ENCODE results near the gene TAGLN.
"Not testable (repeated sequence)": the region's sequence is repeated elsewhere in the genome, so short reads cannot be mapped to it uniquely, and the experiment has no call there.

The TAGLN gene

GRCh38 chr11:117198613-117199012 is 557 bp upstream of the TAGLN start:
- no peaks in the 10 kb centered on the region for H3K9me3 ChIP-seq (replicated peaks; ENCODE audit: low read length)
- peaks cover 52% of the 10 kb centered on the region for H3K4me1 ChIP-seq (ENCODE audit: control insufficient read depth, insufficient read depth, low read length)
- no peaks in the 10 kb centered on the region for H3K27me3 ChIP-seq (ENCODE audit: control insufficient read depth, insufficient read depth, low read length)
- peaks cover 38% of the 10 kb centered on the region for H3K36me3 ChIP-seq (ENCODE audit: insufficient read depth, low read length)
- H3K4me2 ChIP-seq (ENCODE audit: low read length), result peak overlapping the region; percentile 99
- peak overlapping the region; percentile 97 for H3K4me3 ChIP-seq (ENCODE audit: low read length)
- peak overlapping the region; percentile 99 for H3K9ac ChIP-seq (ENCODE audit: low read depth, low read length)

DNA sequence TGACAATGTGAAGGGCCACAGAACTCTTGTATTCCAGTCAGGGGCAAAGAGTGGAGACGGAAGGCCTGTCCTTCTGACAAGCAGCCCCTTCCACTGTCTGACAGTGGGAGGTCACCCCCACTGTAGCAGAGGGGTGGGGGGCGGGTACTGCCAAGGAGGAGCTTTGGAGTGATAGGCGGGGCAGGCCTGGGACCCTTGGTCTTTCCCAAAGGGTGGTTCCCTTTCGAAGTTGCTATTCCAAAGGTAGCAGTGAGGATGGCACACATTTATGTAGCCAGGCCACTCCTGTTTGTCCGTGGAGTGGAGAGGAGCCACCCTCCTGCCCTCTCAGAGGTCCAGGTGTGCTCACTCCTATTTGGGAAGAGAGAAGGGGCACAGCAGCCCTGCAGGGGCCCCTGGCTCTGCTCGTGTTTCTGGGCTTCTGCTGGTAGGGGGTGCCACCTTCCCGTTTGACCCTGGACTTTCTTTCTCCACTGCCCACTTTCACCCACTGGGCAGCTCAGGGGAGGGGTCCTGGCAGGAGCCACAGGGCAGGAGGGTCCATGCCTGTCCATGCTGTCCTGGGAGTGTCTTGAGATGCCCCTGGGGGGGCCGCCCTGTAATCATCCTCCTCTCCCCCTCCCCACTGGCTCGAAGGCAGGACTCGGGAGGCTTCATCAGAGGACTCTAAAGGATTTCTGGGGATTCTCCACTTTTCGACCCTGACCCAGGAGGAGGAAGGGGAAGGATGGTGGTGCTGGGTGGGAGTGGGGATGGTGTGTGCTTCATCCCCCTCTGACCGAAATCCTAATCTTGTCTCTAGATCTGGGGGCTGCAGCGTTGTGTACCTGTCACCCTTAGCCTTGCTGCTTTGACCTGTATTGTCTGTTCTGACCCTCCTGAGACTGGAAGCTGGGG is 994 bp downstream of the TAGLN start:
- H3K9ac ChIP-seq (ENCODE audit: low read depth, low read length), result peak overlapping the region; percentile 99
- H3K27me3 ChIP-seq (ENCODE audit: control insufficient read depth, insufficient read depth, low read length), result no peaks in the 10 kb centered on the region
- peaks cover 48% of the 10 kb centered on the region for H3K36me3 ChIP-seq (ENCODE audit: insufficient read depth, low read length)
- no peaks in the 10 kb centered on the region for H3K9me3 ChIP-seq (replicated peaks; ENCODE audit: low read length)
- peak overlapping the region; percentile 97 for H3K4me3 ChIP-seq (ENCODE audit: low read length)
- peak overlapping the region; percentile 99 for H3K4me2 ChIP-seq (ENCODE audit: low read length)
- peaks cover 67% of the 10 kb centered on the region for H3K4me1 ChIP-seq (ENCODE audit: control insufficient read depth, insufficient read depth, low read length)

DNA sequence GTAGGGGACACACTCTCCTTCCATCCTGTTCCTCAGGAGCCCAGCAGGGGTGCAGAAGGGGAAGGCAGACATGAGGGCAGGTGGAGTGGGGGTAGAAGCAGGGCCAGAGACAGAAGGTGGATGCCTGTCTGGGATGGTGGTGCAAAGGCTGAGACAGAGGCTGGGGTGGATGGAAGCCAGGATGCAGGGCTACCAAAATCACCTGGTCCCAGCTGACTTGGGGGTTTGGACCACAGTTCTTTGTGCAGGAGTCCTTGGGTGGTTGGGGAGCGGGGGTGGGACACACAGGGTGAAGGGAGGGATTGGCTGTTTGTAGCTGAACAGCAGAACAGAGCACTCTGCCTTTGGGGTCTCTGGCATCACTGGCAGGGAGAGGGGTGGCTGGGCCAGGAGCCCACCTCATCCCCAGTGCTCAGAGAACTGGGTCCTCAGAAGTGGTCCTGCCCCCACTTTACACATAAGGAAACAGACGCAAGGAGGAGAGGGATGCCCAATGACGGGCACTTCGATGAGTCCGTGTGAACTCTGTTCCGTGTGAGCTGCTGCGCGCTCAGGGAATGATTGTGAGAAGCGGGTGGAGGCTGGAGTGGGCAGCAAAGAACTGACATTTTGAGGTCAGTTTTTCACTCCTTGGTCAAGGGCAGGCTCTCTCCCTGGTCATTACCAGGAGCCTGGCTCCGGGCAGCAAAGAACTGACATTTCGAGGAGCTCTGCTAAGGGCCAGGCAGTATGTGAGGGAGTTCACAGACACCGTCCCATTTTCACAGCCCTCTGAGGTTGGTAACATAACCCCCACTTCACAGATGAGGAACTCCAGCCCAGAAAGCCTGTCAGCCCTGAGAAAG is 1.9 kb downstream of the TAGLN start:
- no peaks in the 10 kb centered on the region for H3K27me3 ChIP-seq (ENCODE audit: control insufficient read depth, insufficient read depth, low read length)
- peak overlapping the region; percentile 99 for H3K9ac ChIP-seq (ENCODE audit: low read depth, low read length)
- peak overlapping the region; percentile 99 for H3K4me2 ChIP-seq (ENCODE audit: low read length)
- peak overlapping the region; percentile 97 for H3K4me3 ChIP-seq (ENCODE audit: low read length)
- peaks cover 70% of the 10 kb centered on the region for H3K4me1 ChIP-seq (ENCODE audit: control insufficient read depth, insufficient read depth, low read length)
- H3K36me3 ChIP-seq (ENCODE audit: insufficient read depth, low read length), result peaks cover 46% of the 10 kb centered on the region
- no peaks in the 10 kb centered on the region for H3K9me3 ChIP-seq (replicated peaks; ENCODE audit: low read length)

DNA sequence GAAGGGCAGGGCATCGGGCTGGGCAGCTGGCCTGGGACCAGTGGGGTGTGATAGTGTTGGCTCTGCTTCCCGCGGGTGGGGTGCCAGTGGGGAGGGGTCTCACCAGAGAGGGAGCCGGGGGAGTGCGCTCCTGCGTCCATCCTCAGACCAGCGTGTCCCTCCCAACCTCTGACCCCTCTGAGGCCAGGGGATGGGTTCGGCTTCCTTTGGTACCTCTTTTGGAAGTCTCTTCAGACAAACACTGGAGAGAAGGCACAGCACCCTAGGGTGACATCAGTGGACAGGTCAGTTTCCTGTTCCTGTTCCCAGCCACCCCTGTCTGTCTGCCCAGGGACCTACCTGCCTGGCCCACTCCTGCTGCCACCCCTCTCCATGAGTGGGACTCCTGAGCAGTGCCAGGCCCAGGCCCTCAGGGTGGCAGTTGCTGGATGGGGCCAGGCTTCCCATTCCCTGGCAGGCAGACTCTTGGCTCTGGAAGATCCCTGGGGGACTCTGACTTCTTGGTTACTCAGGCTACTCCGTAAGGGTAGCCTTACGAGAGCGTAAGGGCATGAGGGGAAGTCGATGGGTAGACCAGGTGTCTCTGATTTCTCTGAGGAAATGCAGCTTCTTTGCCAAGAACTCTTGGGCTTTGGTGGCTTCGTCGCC is 2.6 kb downstream of the TAGLN start:
- Histone ChIP-seq H3K9ac (ENCODE audit: low read depth, low read length) (peak overlapping the region; percentile 99), H3K4me1 (ENCODE audit: control insufficient read depth, insufficient read depth, low read length) (peaks cover 72% of the 10 kb centered on the region), H3K4me3 (ENCODE audit: low read length) (peak overlapping the region; percentile 97)

GRCh38 chr11:117202386-117203068 is 3.4 kb downstream of the TAGLN start:
- Histone ChIP-seq H3K27me3 (ENCODE audit: control insufficient read depth, insufficient read depth, low read length) (no peaks in the 10 kb centered on the region), H3K4me3 (ENCODE audit: low read length) (peak overlapping the region; percentile 97), H3K36me3 (ENCODE audit: insufficient read depth, low read length) (peaks cover 48% of the 10 kb centered on the region), H3K4me2 (ENCODE audit: low read length) (peak overlapping the region; percentile 99), H3K9me3 (replicated peaks; ENCODE audit: low read length) (no peaks in the 10 kb centered on the region), H3K4me1 (ENCODE audit: control insufficient read depth, insufficient read depth, low read length) (peaks cover 72% of the 10 kb centered on the region), H3K9ac (ENCODE audit: low read depth, low read length) (peak overlapping the region; percentile 99)

More for the DNA sequence above, 2.6 kb downstream of the TAGLN start:
- Histone ChIP-seq H3K27me3 (ENCODE audit: control insufficient read depth, insufficient read depth, low read length) (no peaks in the 10 kb centered on the region), H3K9me3 (replicated peaks; ENCODE audit: low read length) (no peaks in the 10 kb centered on the region), H3K4me2 (ENCODE audit: low read length) (peak overlapping the region; percentile 99), H3K36me3 (ENCODE audit: insufficient read depth, low read length) (peaks cover 48% of the 10 kb centered on the region)

DNA sequence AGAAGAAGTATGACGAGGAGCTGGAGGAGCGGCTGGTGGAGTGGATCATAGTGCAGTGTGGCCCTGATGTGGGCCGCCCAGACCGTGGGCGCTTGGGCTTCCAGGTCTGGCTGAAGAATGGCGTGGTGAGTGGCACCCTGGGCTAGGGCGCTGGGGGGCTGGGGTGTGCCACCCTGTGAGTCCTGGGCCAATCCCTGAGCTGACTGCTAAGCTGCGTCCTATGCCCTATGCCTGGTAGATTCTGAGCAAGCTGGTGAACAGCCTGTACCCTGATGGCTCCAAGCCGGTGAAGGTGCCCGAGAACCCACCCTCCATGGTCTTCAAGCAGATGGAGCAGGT is 3.9 kb downstream of the TAGLN start:
- H3K9me3 ChIP-seq (replicated peaks; ENCODE audit: low read length), result no peaks in the 10 kb centered on the region
- peak overlapping the region; percentile 99 for H3K4me2 ChIP-seq (ENCODE audit: low read length)
- H3K4me1 ChIP-seq (ENCODE audit: control insufficient read depth, insufficient read depth, low read length), result peaks cover 67% of the 10 kb centered on the region
- no peaks in the 10 kb centered on the region for H3K27me3 ChIP-seq (ENCODE audit: control insufficient read depth, insufficient read depth, low read length)
- peaks cover 48% of the 10 kb centered on the region for H3K36me3 ChIP-seq (ENCODE audit: insufficient read depth, low read length)
- peak overlapping the region; percentile 97 for H3K4me3 ChIP-seq (ENCODE audit: low read length)
- H3K9ac ChIP-seq (ENCODE audit: low read depth, low read length), result peak overlapping the region; percentile 99

- Histone ChIP-seq H3K36me3 (ENCODE audit: insufficient read depth, low read length) (peaks cover 48% of the 10 kb centered on the region), H3K9me3 (replicated peaks; ENCODE audit: low read length) (no peaks in the 10 kb centered on the region), H3K4me1 (ENCODE audit: control insufficient read depth, insufficient read depth, low read length) (peaks cover 55% of the 10 kb centered on the region), H3K4me3 (ENCODE audit: low read length) (no peak overlapping the region), H3K27me3 (ENCODE audit: control insufficient read depth, insufficient read depth, low read length) (no peaks in the 10 kb centered on the region), H3K4me2 (ENCODE audit: low read length) (peak overlapping the region; percentile 99), H3K9ac (ENCODE audit: low read depth, low read length) (peak overlapping the region; percentile 44)
These were observed 5.3 kb downstream of the TAGLN start for GRCh38 chr11:117204283-117205080.

DNA sequence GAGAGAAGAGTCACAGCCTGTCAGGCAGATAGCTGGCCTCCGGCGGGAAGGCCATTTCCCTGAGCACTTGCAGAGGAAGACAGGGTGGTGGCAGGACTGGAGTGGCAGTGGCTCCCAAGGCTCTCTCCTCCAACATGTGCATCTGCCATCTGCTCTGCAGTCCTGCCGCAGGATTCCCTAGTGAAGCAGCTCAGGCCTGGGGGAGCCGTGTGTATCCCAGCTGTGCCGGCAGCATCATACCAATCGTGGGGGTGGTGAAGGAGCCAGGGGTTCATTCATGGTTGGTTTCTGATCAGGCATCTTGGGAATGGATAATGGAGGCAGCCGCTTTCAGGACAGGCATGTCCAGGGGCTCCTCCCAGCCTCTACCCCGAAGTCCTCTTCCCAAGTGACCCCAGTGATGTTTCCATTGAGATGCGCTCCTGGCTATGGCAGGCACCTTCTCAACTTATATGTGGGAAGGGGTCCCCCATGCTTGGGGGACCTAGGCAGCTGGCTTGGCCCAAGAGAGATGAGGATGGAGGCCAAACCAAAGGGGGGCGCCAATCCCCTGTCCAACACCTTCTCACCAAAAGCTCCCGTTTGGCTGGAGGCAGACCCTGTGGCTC is 6.1 kb downstream of the TAGLN start:
- Histone ChIP-seq H3K4me1 (ENCODE audit: control insufficient read depth, insufficient read depth, low read length) (peaks cover 47% of the 10 kb centered on the region), H3K4me3 (ENCODE audit: low read length) (no peak overlapping the region), H3K36me3 (ENCODE audit: insufficient read depth, low read length) (peaks cover 44% of the 10 kb centered on the region)

GRCh38 chr11:117206111-117206510 is 6.9 kb downstream of the TAGLN start:
- Histone ChIP-seq H3K36me3 (ENCODE audit: insufficient read depth, low read length) (peaks cover 44% of the 10 kb centered on the region), H3K4me1 (ENCODE audit: control insufficient read depth, insufficient read depth, low read length) (peaks cover 45% of the 10 kb centered on the region)
- H3K9ac ChIP-seq (ENCODE audit: low read depth, low read length); H3K4me3 ChIP-seq (ENCODE audit: low read length); H3K4me2 ChIP-seq (ENCODE audit: low read length); H3K27me3 ChIP-seq (ENCODE audit: control insufficient read depth, insufficient read depth, low read length); H3K9me3 ChIP-seq (replicated peaks; ENCODE audit: low read length): not testable (repeated sequence)

More for the DNA sequence above, 6.1 kb downstream of the TAGLN start:
- Histone ChIP-seq H3K9ac (ENCODE audit: low read depth, low read length) (peak overlapping the region; percentile 44), H3K4me2 (ENCODE audit: low read length) (no peak overlapping the region), H3K9me3 (replicated peaks; ENCODE audit: low read length) (no peaks in the 10 kb centered on the region), H3K27me3 (ENCODE audit: control insufficient read depth, insufficient read depth, low read length) (no peaks in the 10 kb centered on the region)

DNA sequence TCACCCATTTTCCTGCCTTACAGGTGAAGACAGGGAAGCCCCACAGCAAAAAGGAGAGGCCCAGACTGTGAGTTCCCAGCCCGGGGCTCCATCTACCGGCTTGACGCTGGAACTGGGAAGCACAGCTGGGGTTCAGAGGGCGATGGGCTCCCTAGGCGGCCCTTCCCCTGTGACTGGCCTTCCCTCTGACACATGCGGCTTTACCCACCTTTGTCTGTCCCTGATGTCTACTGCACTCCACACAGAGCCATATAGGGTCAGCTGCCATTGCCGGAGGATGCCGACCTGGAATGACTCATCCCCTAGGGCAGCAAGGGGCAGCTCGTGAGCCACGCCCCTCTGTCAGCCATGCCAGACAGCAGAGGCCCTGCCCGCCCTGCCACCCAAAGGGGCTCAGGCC is 7.7 kb downstream of the TAGLN start:
- peaks cover 45% of the 10 kb centered on the region for H3K36me3 ChIP-seq (ENCODE audit: insufficient read depth, low read length)

More for the DNA sequence above, 7.7 kb downstream of the TAGLN start:
- not testable (repeated sequence) for H3K9me3 ChIP-seq (replicated peaks; ENCODE audit: low read length); H3K9ac ChIP-seq (ENCODE audit: low read depth, low read length); H3K4me2 ChIP-seq (ENCODE audit: low read length); H3K4me3 ChIP-seq (ENCODE audit: low read length); H3K27me3 ChIP-seq (ENCODE audit: control insufficient read depth, insufficient read depth, low read length)
- peaks cover 38% of the 10 kb centered on the region for H3K4me1 ChIP-seq (ENCODE audit: control insufficient read depth, insufficient read depth, low read length)
